CD4-positive, CD25-positive, alpha-beta regulatory T cell (primary cell): ENCODE results near the gene WWOX. TPM values are rescaled to one million over a fixed set of nuclear protein-coding genes. Genes with fewer than 3 reads are reported as not detected.

ENCODE experiments used
- ATAC-seq, 2 donors: fragments of 150-1000 bp; cut with Tn5 transposase; one replicate each; pipeline ENCODE4 v1.10.0; 2021; ENCODE audit warnings: low read depth in 2 of 2, moderate number of reproducible peaks in 2 of 2, moderate library complexity in 1 of 2
- DNase-seq, 3 donors: peaks; one replicate each; pipeline versions ENCODE4 v3.0.0 to v3.0.0-alpha.2; 2012 to 2022; ENCODE audit warnings: mixed read lengths in 1 of 3
- H3K27ac ChIP-seq: one replicate; pipeline ENCODE4 v1.7.0; 2013; ENCODE audit warnings: mild to moderate bottlenecking, low read length; ENCODE audit not compliant: insufficient read depth, poor library complexity, severe bottlenecking
- H3K27me3 ChIP-seq: one replicate; pipeline ENCODE4 v1.7.0; 2013; ENCODE audit warnings: low read length; ENCODE audit not compliant: control insufficient read depth, insufficient read depth
- H3K36me3 ChIP-seq: one replicate; pipeline ENCODE4 v1.7.0; 2013; ENCODE audit warnings: mild to moderate bottlenecking, low read length, moderate library complexity; ENCODE audit not compliant: control insufficient read depth, insufficient read depth
- H3K4me1 ChIP-seq: 2 replicates; pipeline ENCODE4 v1.7.0; 2013; ENCODE audit warnings: mild to moderate bottlenecking, low read length; ENCODE audit not compliant: insufficient read depth, control insufficient read depth, poor library complexity, severe bottlenecking
- H3K4me3 ChIP-seq: one replicate; pipeline ENCODE4 v1.7.0; 2013; ENCODE audit warnings: low read depth, mild to moderate bottlenecking, low read length, moderate library complexity
- H3K9me3 ChIP-seq, 2 experiments: 1 replicate in 1 of 2; 2 replicates in 1 of 2; pipeline ENCODE4 v1.7.0; 2013; ENCODE audit warnings: low read length in 2 of 2, mild to moderate bottlenecking in 1 of 2, moderate library complexity in 1 of 2; ENCODE audit not compliant: control insufficient read depth in 2 of 2
- H3K27ac Mint-ChIP-seq, 3 donors: one replicate each; pipeline ENCODE4 v1.8.0; 2020 to 2022; ENCODE audit warnings: mild to moderate bottlenecking in 3 of 3, mixed read lengths in 3 of 3, moderate library complexity in 2 of 3
- H3K27me3 Mint-ChIP-seq: one replicate; pipeline ENCODE4 v1.8.0; 2022; ENCODE audit warnings: mild to moderate bottlenecking, mixed read lengths
- H3K36me3 Mint-ChIP-seq: one replicate; pipeline ENCODE4 v1.8.0; 2020; ENCODE audit warnings: mixed read lengths
- H3K4me1 Mint-ChIP-seq, 4 donors: one replicate each; pipeline ENCODE4 v1.8.0; 2020 to 2022; ENCODE audit warnings: mixed read lengths in 4 of 4, mild to moderate bottlenecking in 1 of 4
- H3K4me3 Mint-ChIP-seq, 4 donors: one replicate each; pipeline ENCODE4 v1.8.0; 2020 to 2022; ENCODE audit warnings: mild to moderate bottlenecking in 4 of 4, mixed read lengths in 4 of 4, moderate library complexity in 3 of 4
- H3K9me3 Mint-ChIP-seq, 7 donors: one replicate each; pipeline ENCODE4 v1.8.0; 2020 to 2022; ENCODE audit warnings: mixed read lengths in 7 of 7, mild to moderate bottlenecking in 3 of 7, moderate library complexity in 2 of 7
- polyA plus RNA-seq, 4 donors: library from polyadenylated mRNA; unstranded; fragments of 300-500 nt; fragmentation: Illumina TruSeq; gene quantifications; one replicate each; pipeline ENCODE4 v1.2.3, GENCODE V29; 2021
- total RNA-seq: library from RNA; stranded (reverse); gene quantifications from one replicate; pipeline ENCODE4 v1.2.3, GENCODE V29; 2022

The WWOX gene
- total and polyA plus RNA-seq, 5 donors from 2014 or later: 10.3 to 18.6 (median 12.8) TPM

GRCh38 chr16:78390508-78391324 is 291.3 kb downstream of the WWOX start:
- no peaks in the 10 kb centered on the region for H3K4me1 Mint-ChIP-seq
- H3K36me3 ChIP-seq: no peaks in the 10 kb centered on the region
- H3K27me3 ChIP-seq: no peaks in the 10 kb centered on the region
- no peaks in the 10 kb centered on the region for H3K4me1 ChIP-seq
- H3K36me3 Mint-ChIP-seq: peaks cover 39% of the 10 kb centered on the region
- H3K9me3 Mint-ChIP-seq: peaks cover 0 to 1% (median 0%) of the 10 kb centered on the region in 7 donors
- peak overlapping the region in 1 of 3 donors; percentile 11 for H3K27ac Mint-ChIP-seq
- H3K9me3 ChIP-seq: no peaks in the 10 kb centered on the region
- H3K27ac ChIP-seq: no peak overlapping the region
- ATAC-seq: no peak
- DNase-seq: no peak
- H3K4me3 Mint-ChIP-seq: no peak overlapping the region
- no peaks in the 10 kb centered on the region for H3K27me3 Mint-ChIP-seq
- no peak overlapping the region for H3K4me3 ChIP-seq

- H3K9me3 Mint-ChIP-seq: peaks cover 0 to 4% (median 0%) of the 10 kb centered on the region in 7 donors
- H3K4me1 Mint-ChIP-seq: no peaks in the 10 kb centered on the region
- Histone ChIP-seq H3K4me1 (no peaks in the 10 kb centered on the region), H3K27me3 (no peaks in the 10 kb centered on the region), H3K36me3 (no peaks in the 10 kb centered on the region), H3K27ac (no peak overlapping the region), H3K4me3 (no peak overlapping the region), H3K9me3 (no peaks in the 10 kb centered on the region)
- peaks cover 27% of the 10 kb centered on the region for H3K36me3 Mint-ChIP-seq
- no peak overlapping the region for H3K27ac Mint-ChIP-seq
- H3K4me3 Mint-ChIP-seq: no peak overlapping the region
- ATAC-seq (no peak), DNase-seq (no peak)
- no peaks in the 10 kb centered on the region for H3K27me3 Mint-ChIP-seq
These were observed 293.2 kb downstream of the WWOX start for GRCh38 chr16:78392585-78393195.

- peaks cover 19% of the 10 kb centered on the region for H3K36me3 Mint-ChIP-seq
- no peak overlapping the region for H3K27ac Mint-ChIP-seq
- Histone ChIP-seq H3K27ac (no peak overlapping the region), H3K4me1 (no peaks in the 10 kb centered on the region), H3K9me3 (no peaks in the 10 kb centered on the region), H3K27me3 (no peaks in the 10 kb centered on the region), H3K36me3 (no peaks in the 10 kb centered on the region), H3K4me3 (no peak overlapping the region)
- peaks cover 0 to 4% (median 0%) of the 10 kb centered on the region in 7 donors for H3K9me3 Mint-ChIP-seq
- DNase-seq (no peak), ATAC-seq (no peak)
- no peak overlapping the region for H3K4me3 Mint-ChIP-seq
- no peaks in the 10 kb centered on the region for H3K27me3 Mint-ChIP-seq
- no peaks in the 10 kb centered on the region for H3K4me1 Mint-ChIP-seq
These were observed 295.6 kb downstream of the WWOX start for GRCh38 chr16:78395035-78395434.

GRCh38 chr16:78396046-78396445 is 296.6 kb downstream of the WWOX start:
- Mint-ChIP-seq H3K36me3 (peaks cover 15% of the 10 kb centered on the region), H3K27ac (no peak overlapping the region)
- no peak overlapping the region for H3K4me3 ChIP-seq

GRCh38 chr16:78396673-78397072 is 297.2 kb downstream of the WWOX start:
- Mint-ChIP-seq H3K27ac (no peak overlapping the region), H3K9me3 (peaks cover 0 to 4% (median 0%) of the 10 kb centered on the region in 7 donors), H3K36me3 (peaks cover 12% of the 10 kb centered on the region), H3K4me1 (no peaks in the 10 kb centered on the region), H3K4me3 (no peak overlapping the region), H3K27me3 (no peaks in the 10 kb centered on the region)
- H3K4me3 ChIP-seq: no peak overlapping the region
- no peak for DNase-seq
- no peak overlapping the region for H3K27ac ChIP-seq
- H3K36me3 ChIP-seq: no peaks in the 10 kb centered on the region
- H3K4me1 ChIP-seq: no peaks in the 10 kb centered on the region
- no peaks in the 10 kb centered on the region for H3K9me3 ChIP-seq
- no peak for ATAC-seq
- no peaks in the 10 kb centered on the region for H3K27me3 ChIP-seq

More at GRCh38 chr16:78396046-78396445, 296.6 kb downstream of the WWOX start:
- Histone ChIP-seq H3K27me3 (no peaks in the 10 kb centered on the region), H3K9me3 (no peaks in the 10 kb centered on the region), H3K27ac (no peak overlapping the region), H3K4me1 (no peaks in the 10 kb centered on the region), H3K36me3 (no peaks in the 10 kb centered on the region)
- H3K9me3 Mint-ChIP-seq: peaks cover 0 to 4% (median 0%) of the 10 kb centered on the region in 7 donors
- ATAC-seq (no peak), DNase-seq (peak in 1 of 3 donors; percentile 8)
- no peaks in the 10 kb centered on the region for H3K4me1 Mint-ChIP-seq
- H3K27me3 Mint-ChIP-seq: no peaks in the 10 kb centered on the region
- no peak overlapping the region for H3K4me3 Mint-ChIP-seq

- Histone ChIP-seq H3K4me1 (no peaks in the 10 kb centered on the region), H3K9me3 (no peaks in the 10 kb centered on the region), H3K4me3 (no peak overlapping the region), H3K36me3 (no peaks in the 10 kb centered on the region), H3K27me3 (no peaks in the 10 kb centered on the region), H3K27ac (no peak overlapping the region)
- Mint-ChIP-seq H3K36me3 (peaks cover 4% of the 10 kb centered on the region), H3K9me3 (peaks cover 0 to 4% (median 0%) of the 10 kb centered on the region in 7 donors), H3K4me3 (no peak overlapping the region), H3K27me3 (no peaks in the 10 kb centered on the region), H3K27ac (no peak overlapping the region), H3K4me1 (no peaks in the 10 kb centered on the region)
- DNase-seq (no peak), ATAC-seq (no peak)
These were observed 299.9 kb downstream of the WWOX start for GRCh38 chr16:78399384-78399783.

- H3K27ac ChIP-seq: no peak overlapping the region
- H3K4me1 ChIP-seq: no peaks in the 10 kb centered on the region
- H3K36me3 ChIP-seq: no peaks in the 10 kb centered on the region
- no peak overlapping the region for H3K27ac Mint-ChIP-seq
- H3K4me3 ChIP-seq: no peak overlapping the region
- no peaks in the 10 kb centered on the region for H3K4me1 Mint-ChIP-seq
- H3K9me3 ChIP-seq: no peaks in the 10 kb centered on the region
- DNase-seq (no peak), ATAC-seq (no peak)
- peaks cover 5% of the 10 kb centered on the region for H3K36me3 Mint-ChIP-seq
- H3K27me3 Mint-ChIP-seq: no peaks in the 10 kb centered on the region
- H3K27me3 ChIP-seq: no peaks in the 10 kb centered on the region
- peaks cover 0 to 4% (median 0%) of the 10 kb centered on the region in 7 donors for H3K9me3 Mint-ChIP-seq
- H3K4me3 Mint-ChIP-seq: no peak overlapping the region
These were observed 303.4 kb downstream of the WWOX start for GRCh38 chr16:78402833-78403232.
